ENCODE measurements around the gene BCL2L1.
"Not testable (repeated sequence)": the region's sequence is repeated elsewhere in the genome, so short reads cannot be mapped to it uniquely, and the experiment has no call there.

Gene BCL2L1

GRCh38 chr20:31722257-31723068 lies at the start of gene BCL2L1:
Gene BCL2L1 (minus strand): TSS chr20:31722868. CDS start chr20:31722218, 650 bp downstream.
- DNase-seq, result peak; percentile 90

DNA sequence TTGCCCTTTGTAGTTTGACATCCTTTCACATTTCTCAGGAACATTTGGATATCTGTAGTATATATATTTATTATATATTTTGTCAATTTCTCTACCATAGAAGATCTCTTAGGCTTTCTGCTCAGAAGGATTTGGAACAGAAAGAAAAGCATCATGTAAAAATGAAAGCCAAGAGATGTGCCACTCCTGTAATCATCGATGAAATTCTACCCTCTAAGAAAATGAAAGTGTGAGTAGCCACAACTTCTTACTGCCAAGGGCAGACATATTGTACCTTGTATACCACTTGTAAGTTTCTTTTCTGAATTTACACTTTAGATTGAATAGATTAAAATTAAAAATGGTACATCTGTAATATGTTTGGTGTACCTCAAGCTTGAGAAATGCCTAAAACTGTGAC lies 47.6 kb upstream of the BCL2L1 start:
- no peak for DNase-seq

DNA sequence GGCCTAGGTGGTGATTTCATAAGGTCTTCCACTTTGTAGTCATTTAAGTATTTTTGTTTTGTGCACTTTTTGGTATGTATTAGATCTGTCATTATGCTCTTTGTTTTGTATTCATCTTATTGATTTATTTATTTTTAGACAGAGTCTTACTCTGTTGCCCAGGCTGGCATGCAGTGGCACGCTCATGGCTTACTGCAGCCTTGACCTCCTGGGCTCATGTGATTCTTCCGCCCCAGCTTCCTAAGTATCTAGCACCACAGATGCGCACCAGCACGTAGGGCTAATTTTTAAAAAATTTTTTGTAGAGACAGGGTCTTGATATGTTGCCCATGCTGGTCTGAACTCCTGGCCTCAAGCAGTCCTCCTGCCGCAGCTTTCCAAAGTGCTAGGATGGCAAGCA lies 47.0 kb upstream of the BCL2L1 start:
- no peak for DNase-seq

DNA sequence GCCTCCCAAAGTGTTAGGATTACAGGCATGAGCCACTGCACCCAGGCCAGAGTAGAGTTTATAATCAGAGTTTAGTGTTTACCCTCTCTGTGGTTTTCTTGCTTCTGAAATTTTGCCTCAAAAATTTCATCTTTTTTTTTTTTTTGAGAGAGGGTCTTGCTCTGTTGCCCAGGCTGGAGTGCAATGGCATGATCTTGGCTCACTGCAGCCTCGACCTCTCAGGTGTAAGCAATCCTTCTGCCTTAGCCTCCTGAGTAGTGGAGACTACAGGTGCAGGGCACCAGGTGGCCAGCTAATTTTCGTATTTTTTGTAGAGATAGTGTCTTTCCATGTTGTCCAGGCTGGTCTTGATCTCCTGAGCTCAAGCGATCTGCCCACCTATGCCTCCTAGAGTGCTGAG lies 45.1 kb upstream of the BCL2L1 start:
- no peak for DNase-seq

- DNase-seq, result no peak
These were observed 42.1 kb upstream of the BCL2L1 start for GRCh38 chr20:31764641-31765305.

DNA sequence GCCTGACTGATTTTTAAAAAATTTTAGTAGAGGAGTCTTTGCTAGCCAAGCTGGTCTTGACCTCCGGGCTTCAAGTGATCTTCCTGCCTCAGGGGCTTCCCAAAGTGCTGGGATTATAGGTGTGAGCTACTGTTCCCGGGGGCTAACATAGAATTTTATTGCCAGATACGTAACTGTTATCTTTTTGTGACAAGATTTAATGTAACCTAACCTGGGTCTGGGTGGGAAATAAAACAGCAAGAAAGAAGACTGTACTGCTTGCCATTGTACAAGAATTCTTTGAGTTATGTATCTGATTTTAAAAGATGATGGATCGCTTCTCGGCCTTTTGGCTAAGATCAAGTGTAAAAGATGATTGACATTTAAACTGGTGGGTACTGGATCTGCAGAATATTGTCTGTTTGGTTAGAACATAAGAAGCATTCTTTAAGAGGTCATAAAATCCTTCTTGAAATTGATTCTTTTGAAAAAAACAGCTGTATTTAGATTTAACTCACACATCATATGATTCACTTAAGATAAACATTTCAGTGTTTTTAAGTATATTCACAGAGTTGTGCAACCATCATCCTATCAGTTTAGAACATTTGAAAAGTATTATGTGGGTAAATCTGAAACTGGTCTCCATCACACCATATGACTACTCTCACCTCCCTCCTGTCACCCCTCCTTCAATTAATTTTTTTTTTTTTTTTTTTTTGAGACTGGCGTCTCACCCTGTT lies 38.0 kb upstream of the BCL2L1 start:
- DNase-seq, result no peak

DNA sequence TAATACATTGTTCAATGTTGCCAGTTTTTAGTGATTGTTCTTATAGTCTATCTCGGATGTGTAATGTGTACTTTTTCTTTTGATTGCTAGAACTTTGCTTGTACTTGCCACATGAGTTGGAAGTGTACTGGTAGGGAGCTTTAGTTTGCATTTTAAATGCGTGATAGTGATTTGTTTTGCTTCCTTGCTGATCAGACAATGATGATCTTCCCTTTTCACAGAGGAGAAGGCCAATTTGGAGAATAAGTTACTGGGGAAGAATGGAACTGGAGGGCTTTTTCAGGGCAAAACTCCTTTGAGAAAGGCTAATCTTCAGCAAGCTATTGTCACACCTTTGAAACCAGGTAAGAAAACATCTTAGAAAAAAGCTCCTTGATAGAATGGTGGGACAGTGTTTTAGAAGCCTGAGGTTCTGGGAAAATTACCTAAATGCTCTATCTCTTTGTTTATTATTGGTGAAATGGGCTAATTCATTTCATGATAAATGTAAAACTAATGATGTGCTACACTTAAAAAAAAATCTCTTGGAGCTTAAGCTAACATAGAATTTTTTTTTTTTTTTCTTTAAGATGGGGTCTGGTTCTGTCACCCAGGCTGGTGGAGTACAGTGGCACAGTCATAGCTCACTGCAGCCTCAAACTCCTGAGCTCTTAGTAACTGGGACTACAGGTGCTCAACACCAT lies 37.3 kb upstream of the BCL2L1 start:
- no peak for DNase-seq

DNA sequence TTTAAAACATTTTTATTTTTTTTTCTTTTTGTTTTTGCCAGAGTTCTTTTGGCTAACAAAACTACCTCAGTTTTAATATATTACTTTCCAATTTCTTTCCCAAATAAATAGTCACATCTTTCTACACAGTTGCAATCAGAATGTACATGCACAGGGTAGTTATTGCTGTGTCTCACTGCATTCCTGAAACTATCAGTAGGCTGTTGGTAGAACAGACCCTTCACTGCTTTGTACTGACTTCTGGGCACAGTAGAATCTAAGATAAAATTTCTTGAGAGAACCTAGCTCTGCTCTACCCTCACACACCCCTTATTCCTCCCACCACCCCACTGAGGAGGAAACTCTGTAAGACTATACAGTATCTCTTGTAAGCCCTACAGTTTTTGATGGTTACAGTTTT lies 36.3 kb upstream of the BCL2L1 start:
- no peak for DNase-seq

DNA sequence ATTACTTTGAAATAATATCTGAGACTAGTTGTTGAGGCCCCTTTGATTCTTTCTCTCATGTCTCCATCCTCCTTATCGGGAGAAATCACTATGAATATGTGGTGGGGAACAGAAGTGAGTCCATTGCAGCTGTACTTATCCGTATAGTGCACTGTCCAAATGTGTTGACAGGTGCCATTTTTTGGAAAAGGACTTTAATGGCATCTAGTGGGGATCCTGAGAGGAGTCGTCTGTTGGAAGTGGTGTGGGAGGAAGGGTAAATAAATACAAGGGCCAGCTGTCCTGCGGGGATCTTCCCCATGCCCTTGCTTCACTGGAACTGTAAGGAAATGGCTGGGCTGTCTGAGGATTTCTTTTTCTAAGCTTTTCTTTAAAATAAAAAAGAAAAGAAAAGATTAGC lies 35.9 kb upstream of the BCL2L1 start:
- DNase-seq, result no peak

DNA sequence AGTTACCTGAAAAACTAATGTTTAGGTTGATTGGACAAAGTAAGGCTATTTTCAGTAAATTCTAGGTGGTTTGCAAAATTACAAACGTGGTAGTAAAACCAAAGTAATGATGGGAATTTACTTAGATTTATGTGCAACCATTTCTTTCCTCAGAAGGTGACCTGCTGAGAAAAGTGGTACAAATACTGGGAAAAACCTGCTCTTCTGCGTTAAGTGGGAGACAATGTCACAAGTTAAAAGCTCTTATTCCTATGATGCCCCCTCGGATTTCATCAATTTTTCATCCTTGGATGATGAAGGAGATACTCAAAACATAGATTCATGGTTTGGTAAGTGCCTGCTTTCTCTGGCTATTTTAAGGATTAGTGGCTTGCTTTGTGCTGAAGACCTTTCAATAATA lies 34.6 kb upstream of the BCL2L1 start:
- no peak for DNase-seq

DNA sequence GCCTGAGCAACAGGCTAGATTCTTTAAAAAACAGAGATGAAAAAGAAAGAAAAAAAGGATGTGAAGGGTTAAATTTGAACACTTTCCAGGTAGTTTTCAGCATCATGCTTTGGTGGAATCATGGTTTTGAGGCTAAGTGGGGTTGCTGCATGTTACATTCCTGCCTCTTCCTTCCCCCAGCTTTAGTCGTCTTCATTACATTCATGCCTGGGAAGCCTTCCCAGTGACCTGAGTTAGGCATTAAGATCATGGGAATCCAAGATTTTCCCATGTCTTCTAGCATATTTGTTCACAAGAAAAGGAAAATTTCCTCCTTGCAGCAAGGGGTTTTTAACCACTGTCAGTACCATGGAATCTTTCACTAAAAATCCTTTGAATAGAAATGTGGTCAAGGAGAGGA lies 28.5 kb upstream of the BCL2L1 start:
- DNase-seq, result no peak

GRCh38 chr20:31749223-31749622 lies 26.6 kb upstream of the BCL2L1 start:
- DNase-seq, result no peak

GRCh38 chr20:31747640-31748039 lies 25.0 kb upstream of the BCL2L1 start:
- DNase-seq, result no peak

DNA sequence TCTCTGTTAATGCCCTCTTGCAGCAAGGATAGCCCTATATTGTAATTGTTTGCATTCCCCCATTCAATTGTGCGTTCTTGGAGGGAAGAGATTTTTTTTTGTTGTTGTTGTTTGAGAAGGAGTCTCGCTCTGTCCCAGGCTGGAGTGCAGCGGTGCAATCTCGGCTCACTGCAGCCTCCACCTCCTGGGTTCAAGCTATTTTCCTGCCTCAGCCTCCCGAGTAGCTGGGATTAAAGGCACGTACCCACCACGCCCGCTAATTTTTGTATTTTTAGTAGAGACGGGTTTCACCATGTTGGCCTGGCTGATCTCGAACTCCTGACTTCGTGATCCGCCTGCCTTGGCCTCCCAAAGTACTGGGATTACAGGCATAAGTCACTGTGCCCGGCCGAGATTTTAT lies 24.4 kb upstream of the BCL2L1 start:
- DNase-seq, result not testable (repeated sequence)

DNA sequence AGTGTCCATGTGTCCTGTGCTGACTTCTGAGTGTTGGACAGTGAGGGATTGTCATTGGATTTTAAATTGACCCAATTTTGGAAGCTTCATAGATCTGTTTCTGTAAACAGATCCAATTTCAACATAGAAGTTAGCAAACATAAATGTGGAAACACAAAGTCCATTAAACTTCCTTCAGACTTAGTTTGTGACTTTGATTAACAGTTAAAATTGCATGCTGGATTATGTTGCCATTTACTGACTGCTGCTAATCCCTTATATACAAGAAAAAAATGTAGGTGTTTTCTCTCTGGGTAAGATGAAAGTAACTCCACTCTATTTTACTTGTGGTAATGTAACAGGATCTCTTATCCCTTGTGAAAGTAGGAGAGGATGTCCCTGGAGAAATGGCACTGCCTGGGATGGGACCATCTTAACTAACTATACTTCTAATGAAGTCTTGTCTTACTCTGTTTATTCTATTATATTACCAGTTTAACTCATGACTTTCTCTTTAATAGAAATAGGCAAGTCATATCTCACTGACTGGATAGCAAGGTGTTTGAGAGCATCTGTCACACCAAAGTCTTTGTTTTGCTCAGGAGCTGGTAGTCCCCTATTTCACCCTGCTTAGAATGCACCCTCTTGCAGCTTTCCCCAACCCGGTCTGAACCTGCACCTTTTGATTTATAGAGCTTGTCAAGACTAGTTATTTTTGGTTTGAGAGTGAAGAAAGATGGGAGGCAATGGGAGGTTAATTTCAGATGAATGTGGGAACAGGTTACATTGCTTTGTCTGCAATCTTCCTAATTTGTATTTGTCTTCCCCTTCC lies 23.6 kb upstream of the BCL2L1 start:
- DNase-seq, result no peak

DNA sequence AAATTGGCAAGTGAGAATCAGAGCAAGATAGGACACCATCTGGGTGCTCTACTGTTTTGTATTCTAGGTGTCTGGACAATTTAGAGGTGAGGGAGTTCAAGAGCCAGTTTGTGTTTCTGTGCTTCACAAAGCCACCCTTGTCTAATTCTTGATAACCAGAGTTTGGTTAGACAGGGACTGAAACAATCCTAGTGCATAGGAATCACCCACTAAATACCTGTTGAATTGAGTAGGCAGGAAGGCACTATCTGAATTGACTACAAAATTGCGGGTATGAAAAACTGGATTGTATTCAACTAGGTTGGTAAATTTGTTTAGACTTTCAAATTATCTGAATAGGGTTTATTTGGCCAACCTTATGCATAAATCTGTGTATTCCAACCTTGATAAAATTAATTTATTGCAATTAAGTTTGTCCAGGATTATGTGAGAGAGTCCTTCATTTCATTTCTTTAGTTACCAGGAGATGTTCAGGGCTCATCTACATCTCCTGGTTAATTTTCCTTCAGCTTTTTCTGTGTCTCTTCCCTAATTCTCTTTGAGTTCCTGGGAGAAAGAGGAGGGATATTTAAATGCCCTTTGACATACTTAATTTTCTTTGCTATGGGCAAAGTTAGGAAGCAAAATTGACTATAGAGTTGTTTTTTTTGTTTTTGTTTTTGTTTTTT lies 18.1 kb upstream of the BCL2L1 start:
- no peak for DNase-seq

DNA sequence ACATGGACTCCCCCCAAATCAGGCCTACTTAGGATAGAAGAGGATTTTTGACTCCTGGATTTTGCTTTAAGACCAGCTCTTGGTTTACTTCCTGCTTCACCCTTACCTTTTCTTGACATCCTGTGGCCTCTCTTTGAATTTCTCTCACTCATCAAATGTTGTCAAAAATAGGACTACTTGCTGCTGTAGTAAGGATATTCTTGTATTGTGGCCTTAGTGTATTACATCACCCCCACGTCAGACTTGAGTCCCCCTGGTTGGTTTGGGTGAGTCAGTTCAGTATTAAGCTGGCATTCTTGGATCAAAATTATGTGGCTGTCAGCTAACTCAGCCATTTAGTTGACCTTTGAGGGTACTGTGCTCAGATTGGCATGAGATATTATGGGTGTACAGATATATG lies 17.5 kb upstream of the BCL2L1 start:
- DNase-seq, result no peak

GRCh38 chr20:31739550-31739977 lies 16.9 kb upstream of the BCL2L1 start:
- DNase-seq, result no peak

DNA sequence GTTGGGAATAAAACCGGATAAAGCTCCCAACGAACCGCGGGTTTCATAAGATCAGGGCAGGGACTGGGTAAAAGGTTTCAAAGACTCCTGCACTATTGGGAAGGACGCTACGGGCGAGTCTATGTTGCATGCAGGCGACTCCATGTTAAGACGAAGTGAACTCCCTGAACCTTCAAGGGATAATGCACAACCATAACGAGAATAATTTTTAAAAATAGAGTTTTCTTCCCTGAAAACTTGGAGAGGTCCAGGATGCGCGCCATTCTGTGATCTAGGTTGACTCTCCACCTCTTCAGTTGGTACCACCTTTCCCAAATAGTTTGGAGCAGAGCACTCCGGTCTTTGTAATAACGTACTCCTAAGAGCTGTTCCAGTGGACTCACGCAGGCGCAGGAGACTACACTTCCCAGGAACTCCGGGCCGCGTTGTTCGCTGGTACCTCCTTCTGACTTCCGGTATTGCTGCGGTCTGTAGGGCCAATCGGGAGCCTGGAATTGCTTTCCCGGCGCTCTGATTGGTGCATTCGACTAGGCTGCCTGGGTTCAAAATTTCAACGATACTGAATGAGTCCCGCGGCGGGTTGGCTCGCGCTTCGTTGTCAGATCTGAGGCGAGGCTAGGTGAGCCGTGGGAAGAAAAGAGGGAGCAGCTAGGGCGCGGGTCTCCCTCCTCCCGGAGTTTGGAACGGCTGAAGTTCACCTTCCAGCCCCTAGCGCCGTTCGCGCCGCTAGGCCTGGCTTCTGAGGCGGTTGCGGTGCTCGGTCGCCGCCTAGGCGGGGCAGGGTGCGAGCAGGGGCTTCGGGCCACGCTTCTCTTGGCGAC lies 16.3 kb upstream of the BCL2L1 start, which contains the start of gene TPX2:
TPX2 (plus strand) TSS at position 562 of the 821 bp plus-strand sequence. CDS start 18,187 bp downstream, outside the sequence.
- peak; percentile 88 for DNase-seq

DNA sequence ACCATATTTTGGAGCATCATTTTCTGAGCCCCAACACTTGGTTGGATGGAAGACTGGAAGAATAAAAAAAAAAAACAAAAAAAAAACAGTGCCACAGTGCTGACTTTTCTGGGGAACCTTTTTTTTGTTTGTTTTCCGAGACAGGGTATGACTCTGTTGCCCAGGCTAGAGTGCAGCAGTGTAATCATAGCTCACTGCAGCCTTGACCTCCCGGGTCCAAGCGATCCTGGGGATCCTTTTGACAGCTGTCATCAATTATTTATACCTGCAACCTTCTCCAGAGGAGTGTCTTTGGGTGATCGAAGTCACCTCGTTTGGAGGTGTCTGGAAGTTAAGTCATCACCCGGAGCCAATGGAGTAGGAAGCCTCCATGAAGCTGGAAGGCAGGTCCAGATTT lies 8.7 kb upstream of the BCL2L1 start:
- DNase-seq, result no peak
